LNCaP clone FGC (cell line): ENCODE data around the gene ABCA2.

ENCODE experiments used
- DNase-seq: peaks from one replicate; pipeline ENCODE4 v3.0.0-alpha.2; 2011; ENCODE audit warnings: low read depth
- H3K4me3 ChIP-seq: 2 replicates; pipeline ENCODE4 v1.5.1; 2011; ENCODE audit warnings: mild to moderate bottlenecking, low read depth, low read length, control low read depth
- CTCF ChIP-seq: IDR thresholded peaks from 2 replicates; pipeline ENCODE4 v1.5.1; 2012; ENCODE audit warnings: mild to moderate bottlenecking; ENCODE audit not compliant: control insufficient read depth, insufficient read depth; ENCODE audit errors: extremely low read depth

ABCA2 gene

GRCh38 chr9:137049544-137050449 lies 21.8 kb upstream of the ABCA2 start:
- no peak for DNase-seq
- no peak overlapping the region for H3K4me3 ChIP-seq
- TF ChIP-seq CTCF: peak; percentile 46

GRCh38 chr9:137048655-137049543 lies 20.9 kb upstream of the ABCA2 start:
- no peak for DNase-seq
- no peak overlapping the region for H3K4me3 ChIP-seq
- TF ChIP-seq CTCF: no peak

- peak; percentile 90 for TF ChIP-seq CTCF
- H3K4me3 ChIP-seq: peak within 1 kb of the TSS; percentile 90
- DNase-seq: peak; percentile 69
These were observed 18.2 kb upstream of the ABCA2 start, which contains the start of gene NPDC1 for GRCh38 chr9:137046088-137046787. Gene NPDC1 (minus strand): TSS chr9:137046177. CDS start chr9:137045989, 188 bp downstream.

- no peak for TF ChIP-seq CTCF
- no peak for DNase-seq
- peak overlapping the region; percentile 90 for H3K4me3 ChIP-seq
These were observed 17.5 kb upstream of the ABCA2 start for GRCh38 chr9:137045294-137046087.

- no peak for TF ChIP-seq CTCF
- peak overlapping the region; percentile 90 for H3K4me3 ChIP-seq
- DNase-seq: no peak
These were observed 16.6 kb upstream of the ABCA2 start for GRCh38 chr9:137044502-137045177.
